ENCODE results near the gene SERAC1.
A peak's percentile ranks its signal among the peaks of the same experiment; 100 is the strongest.
"Not testable (repeated sequence)": the region's sequence is repeated elsewhere in the genome, so short reads cannot be mapped to it uniquely, and the experiment has no call there.

The SERAC1 gene

DNA sequence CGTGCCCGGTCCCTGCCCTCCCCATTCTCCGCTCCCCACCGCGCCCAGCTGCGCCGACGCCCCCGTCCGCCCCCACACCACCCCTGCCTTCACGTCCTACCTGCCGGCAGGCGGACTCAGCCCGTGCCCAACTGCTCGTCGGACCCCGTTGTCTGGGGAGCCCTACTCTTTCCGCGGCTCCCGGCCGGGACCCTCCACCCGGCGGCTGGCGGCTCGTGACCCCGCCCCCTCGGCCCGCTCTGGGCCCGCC lies at the start of gene SERAC1:
Gene SERAC1, minus strand, starts transcription at position 223 of the 250 bp plus-strand sequence. CDS start 9,899 bp downstream, outside the sequence.
- Histone ChIP-seq H3K27ac (ENCODE audit: low read length) (peak within 1 kb of the TSS; percentile 96), H3K4me3 (ENCODE audit: low read depth in 1 of 2, low read length in 2 of 2) (peak within 1 kb of the TSS; percentile 85 to 98), H3K4me1 (ENCODE audit: control insufficient read depth in 1 of 2, insufficient read depth in 2 of 2, low read length in 2 of 2) (peaks cover 0 to 10% of the 10 kb centered on the region in 2 donors), H3K27me3 (ENCODE audit: low read depth, low read length) (no peaks in the 10 kb centered on the region), H3K9me3 (ENCODE audit: control insufficient read depth in 1 of 2, low read length in 2 of 2) (no peaks in the 10 kb centered on the region), H3K36me3 (ENCODE audit: control insufficient read depth in 1 of 2, insufficient read depth in 2 of 2, low read length in 2 of 2) (peaks cover 0 to 4% of the 10 kb centered on the region in 2 donors)

GRCh38 chr6:158213925-158214674 lies 46.0 kb upstream of the SERAC1 start:
- no peak overlapping the region for H3K27ac ChIP-seq (ENCODE audit: low read length)
- H3K4me3 ChIP-seq (ENCODE audit: low read depth in 1 of 2, low read length in 2 of 2), result no peak overlapping the region
- H3K4me1 ChIP-seq (ENCODE audit: control insufficient read depth in 1 of 2, insufficient read depth in 2 of 2, low read length in 2 of 2), result no peaks in the 10 kb centered on the region
- H3K36me3 ChIP-seq (ENCODE audit: control insufficient read depth in 1 of 2, insufficient read depth in 2 of 2, low read length in 2 of 2), result no peaks in the 10 kb centered on the region
- H3K9me3 ChIP-seq (ENCODE audit: control insufficient read depth in 1 of 2, low read length in 2 of 2), result no peaks in the 10 kb centered on the region
- H3K27me3 ChIP-seq (ENCODE audit: low read depth, low read length), result no peaks in the 10 kb centered on the region

- no peak overlapping the region for H3K27ac ChIP-seq (ENCODE audit: low read length)
- H3K36me3 ChIP-seq (ENCODE audit: control insufficient read depth in 1 of 2, insufficient read depth in 2 of 2, low read length in 2 of 2), result no peaks in the 10 kb centered on the region
- H3K4me1 ChIP-seq (ENCODE audit: control insufficient read depth in 1 of 2, insufficient read depth in 2 of 2, low read length in 2 of 2), result no peaks in the 10 kb centered on the region
- no peak overlapping the region for H3K4me3 ChIP-seq (ENCODE audit: low read depth in 1 of 2, low read length in 2 of 2)
- H3K27me3 ChIP-seq (ENCODE audit: low read depth, low read length), result no peaks in the 10 kb centered on the region
- H3K9me3 ChIP-seq (ENCODE audit: control insufficient read depth in 1 of 2, low read length in 2 of 2), result no peaks in the 10 kb centered on the region
Observed at GRCh38 chr6:158211273-158212055, 43.4 kb upstream of the SERAC1 start.

DNA sequence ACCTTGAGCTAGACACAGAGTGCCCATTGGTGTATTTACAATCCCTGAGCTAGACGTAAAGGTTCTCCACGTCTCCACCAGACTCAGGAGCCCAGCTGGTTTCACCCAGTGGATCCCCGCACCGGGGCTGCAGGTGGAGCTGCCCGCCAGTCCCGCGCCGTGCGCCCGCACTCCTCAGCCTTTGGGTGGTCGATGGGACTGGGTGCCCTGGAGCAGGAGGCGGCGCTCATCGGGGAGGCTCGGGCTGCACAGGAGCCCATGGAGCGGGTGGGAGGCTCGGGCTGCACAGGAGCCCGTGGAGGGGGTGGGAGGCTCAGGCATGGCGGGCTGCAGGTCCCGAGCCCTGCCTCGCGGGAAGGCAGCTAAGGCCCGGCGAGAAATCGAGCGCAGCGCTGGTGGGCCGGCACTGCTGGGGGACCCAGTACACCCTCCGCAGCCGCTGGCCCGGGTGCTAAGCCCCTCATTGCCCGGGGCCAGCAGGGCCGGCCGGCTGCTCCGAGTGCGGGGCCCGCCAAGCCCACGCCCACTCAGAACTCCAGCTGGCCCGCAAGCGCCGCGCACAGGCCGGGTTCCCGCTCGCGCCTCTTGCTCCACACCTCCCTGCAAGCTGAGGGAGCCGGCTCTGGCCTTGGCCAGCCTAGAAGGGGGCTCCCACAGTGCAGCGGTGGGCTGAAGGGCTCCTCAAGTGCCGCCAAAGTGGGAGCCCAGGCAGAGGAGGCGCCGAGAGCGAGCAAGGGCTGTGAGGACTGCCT lies 41.7 kb upstream of the SERAC1 start:
- not testable (repeated sequence) for H3K9me3 ChIP-seq (ENCODE audit: control insufficient read depth in 1 of 2, low read length in 2 of 2); H3K27ac ChIP-seq (ENCODE audit: low read length); H3K36me3 ChIP-seq (ENCODE audit: control insufficient read depth in 1 of 2, insufficient read depth in 2 of 2, low read length in 2 of 2); H3K4me3 ChIP-seq (ENCODE audit: low read depth in 1 of 2, low read length in 2 of 2); H3K27me3 ChIP-seq (ENCODE audit: low read depth, low read length); H3K4me1 ChIP-seq (ENCODE audit: control insufficient read depth in 1 of 2, insufficient read depth in 2 of 2, low read length in 2 of 2)

DNA sequence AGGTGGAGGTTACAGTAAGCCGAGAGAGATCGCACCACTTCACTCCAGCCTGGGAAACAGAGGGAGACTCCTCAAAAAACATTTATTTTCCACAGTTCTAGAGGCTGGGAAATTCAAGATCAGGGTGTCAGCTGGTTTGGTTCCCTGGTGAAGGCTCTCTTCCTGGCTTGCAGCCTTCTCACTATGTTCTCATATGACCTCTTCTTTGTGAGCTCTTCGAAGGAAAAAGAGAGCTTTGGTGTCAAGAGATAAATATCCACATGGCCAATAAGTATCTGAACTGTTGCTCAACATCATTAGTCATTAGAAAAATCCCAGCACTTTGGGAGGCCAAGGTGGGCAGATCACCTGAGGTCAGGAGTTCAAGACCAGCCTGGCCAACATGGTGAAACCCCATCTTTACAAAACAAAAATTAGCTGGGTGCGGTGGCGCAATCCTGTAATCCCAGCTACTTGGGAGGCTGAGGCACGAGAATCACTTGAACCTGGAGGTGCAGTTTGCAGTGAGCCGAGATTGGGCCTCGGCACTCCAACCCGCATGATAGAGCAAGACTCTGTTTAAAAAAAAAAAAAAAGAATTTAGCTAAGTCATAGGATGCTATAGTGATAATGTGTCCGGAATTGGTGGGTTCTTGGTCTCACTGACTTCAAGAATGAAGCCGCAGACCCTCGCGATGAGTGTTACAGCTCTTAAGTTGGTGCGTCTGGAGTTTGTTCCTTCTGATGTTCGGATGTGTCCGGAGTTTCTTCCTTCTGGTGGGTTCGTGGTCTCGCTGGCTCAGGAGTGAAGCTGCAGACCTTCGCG lies 40.4 kb upstream of the SERAC1 start:
- not testable (repeated sequence) for H3K4me1 ChIP-seq (ENCODE audit: control insufficient read depth in 1 of 2, insufficient read depth in 2 of 2, low read length in 2 of 2); H3K27me3 ChIP-seq (ENCODE audit: low read depth, low read length); H3K36me3 ChIP-seq (ENCODE audit: control insufficient read depth in 1 of 2, insufficient read depth in 2 of 2, low read length in 2 of 2); H3K27ac ChIP-seq (ENCODE audit: low read length); H3K4me3 ChIP-seq (ENCODE audit: low read depth in 1 of 2, low read length in 2 of 2); H3K9me3 ChIP-seq (ENCODE audit: control insufficient read depth in 1 of 2, low read length in 2 of 2)

GRCh38 chr6:158207422-158207788 lies 39.3 kb upstream of the SERAC1 start:
- no peaks in the 10 kb centered on the region for H3K9me3 ChIP-seq (ENCODE audit: control insufficient read depth in 1 of 2, low read length in 2 of 2)
- no peaks in the 10 kb centered on the region for H3K4me1 ChIP-seq (ENCODE audit: control insufficient read depth in 1 of 2, insufficient read depth in 2 of 2, low read length in 2 of 2)
- H3K36me3 ChIP-seq (ENCODE audit: control insufficient read depth in 1 of 2, insufficient read depth in 2 of 2, low read length in 2 of 2), result no peaks in the 10 kb centered on the region
- no peak overlapping the region for H3K4me3 ChIP-seq (ENCODE audit: low read depth in 1 of 2, low read length in 2 of 2)
- no peaks in the 10 kb centered on the region for H3K27me3 ChIP-seq (ENCODE audit: low read depth, low read length)
- no peak overlapping the region for H3K27ac ChIP-seq (ENCODE audit: low read length)

GRCh38 chr6:158206740-158207421 lies 38.8 kb upstream of the SERAC1 start:
- Histone ChIP-seq H3K27ac (ENCODE audit: low read length) (no peak overlapping the region), H3K4me3 (ENCODE audit: low read depth in 1 of 2, low read length in 2 of 2) (no peak overlapping the region)

DNA sequence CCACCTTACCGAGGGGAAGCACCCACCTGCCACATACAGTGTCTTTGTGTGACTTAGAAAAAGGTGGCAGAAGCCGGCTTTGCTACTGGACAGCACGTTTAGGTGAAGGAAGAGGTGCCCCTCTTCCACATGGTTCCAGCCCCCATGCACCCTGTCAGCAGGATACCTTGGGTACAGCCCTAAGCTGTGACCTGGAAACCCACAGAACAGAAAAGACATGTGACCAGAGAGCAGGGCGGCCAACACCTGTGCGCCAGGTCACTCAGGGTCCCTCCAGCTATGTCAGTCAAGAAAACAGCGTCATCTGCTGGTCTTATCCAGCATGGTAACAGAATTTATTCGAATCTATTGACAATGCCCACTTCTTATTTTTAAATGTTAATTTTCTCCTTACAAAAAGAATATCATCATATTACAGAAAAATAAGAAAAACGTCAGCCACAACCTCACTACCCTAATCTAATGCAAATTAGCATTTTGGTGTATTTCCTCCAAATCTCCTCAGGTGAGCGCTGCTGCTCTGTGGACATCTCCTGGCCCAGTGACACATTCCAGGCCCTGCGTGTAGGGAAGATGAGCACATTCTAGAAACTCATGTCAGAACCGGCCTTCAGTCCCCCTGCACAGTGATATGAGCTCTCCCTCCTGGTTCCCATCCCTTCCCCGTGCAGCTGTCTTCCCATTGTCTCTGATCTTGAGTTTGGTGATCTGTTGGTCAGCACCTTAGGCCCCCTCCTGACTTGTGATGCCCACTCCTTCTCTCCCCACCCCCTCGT lies 37.3 kb upstream of the SERAC1 start:
- H3K9me3 ChIP-seq (ENCODE audit: control insufficient read depth in 1 of 2, low read length in 2 of 2), result no peaks in the 10 kb centered on the region
- no peaks in the 10 kb centered on the region for H3K36me3 ChIP-seq (ENCODE audit: control insufficient read depth in 1 of 2, insufficient read depth in 2 of 2, low read length in 2 of 2)
- no peaks in the 10 kb centered on the region for H3K4me1 ChIP-seq (ENCODE audit: control insufficient read depth in 1 of 2, insufficient read depth in 2 of 2, low read length in 2 of 2)
- no peak overlapping the region for H3K4me3 ChIP-seq (ENCODE audit: low read depth in 1 of 2, low read length in 2 of 2)
- no peak overlapping the region for H3K27ac ChIP-seq (ENCODE audit: low read length)
- no peaks in the 10 kb centered on the region for H3K27me3 ChIP-seq (ENCODE audit: low read depth, low read length)

More at GRCh38 chr6:158206740-158207421, 38.8 kb upstream of the SERAC1 start:
- Histone ChIP-seq H3K36me3 (ENCODE audit: control insufficient read depth in 1 of 2, insufficient read depth in 2 of 2, low read length in 2 of 2) (no peaks in the 10 kb centered on the region), H3K9me3 (ENCODE audit: control insufficient read depth in 1 of 2, low read length in 2 of 2) (no peaks in the 10 kb centered on the region), H3K27me3 (ENCODE audit: low read depth, low read length) (no peaks in the 10 kb centered on the region), H3K4me1 (ENCODE audit: control insufficient read depth in 1 of 2, insufficient read depth in 2 of 2, low read length in 2 of 2) (no peaks in the 10 kb centered on the region)

DNA sequence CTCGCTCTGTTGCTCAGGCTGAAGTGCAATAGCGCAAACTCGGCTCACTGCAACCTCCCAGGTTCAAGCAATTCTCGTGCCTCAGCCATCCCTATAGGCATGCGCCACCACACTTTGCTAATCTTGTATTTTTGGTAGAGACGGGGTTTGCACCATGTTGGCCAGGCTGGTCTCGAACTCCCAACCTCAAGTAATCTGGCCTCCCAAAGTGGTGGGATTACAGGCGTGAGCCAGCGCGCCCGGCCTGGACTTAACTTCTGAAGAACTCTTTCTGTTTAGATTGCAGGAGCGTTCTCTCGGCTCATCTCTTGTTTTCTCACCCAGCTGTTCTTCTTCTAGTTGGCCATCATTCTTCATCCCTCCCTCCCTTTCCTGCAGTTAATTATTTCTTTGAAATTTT lies 30.4 kb upstream of the SERAC1 start:
- no peak overlapping the region for H3K27ac ChIP-seq (ENCODE audit: low read length)
- no peaks in the 10 kb centered on the region for H3K9me3 ChIP-seq (ENCODE audit: control insufficient read depth in 1 of 2, low read length in 2 of 2)
- H3K4me1 ChIP-seq (ENCODE audit: control insufficient read depth in 1 of 2, insufficient read depth in 2 of 2, low read length in 2 of 2), result no peaks in the 10 kb centered on the region
- H3K36me3 ChIP-seq (ENCODE audit: control insufficient read depth in 1 of 2, insufficient read depth in 2 of 2, low read length in 2 of 2), result peaks cover 0 to under 1% of the 10 kb centered on the region in 2 donors
- H3K4me3 ChIP-seq (ENCODE audit: low read depth in 1 of 2, low read length in 2 of 2), result no peak overlapping the region
- no peaks in the 10 kb centered on the region for H3K27me3 ChIP-seq (ENCODE audit: low read depth, low read length)

All from muscle layer of duodenum (tissue), 2 donors.